ENCODE measurements around the gene RAPGEF2. TPM values are rescaled to one million over a fixed set of nuclear protein-coding genes. Genes with fewer than 3 reads are reported as not detected.

The RAPGEF2 gene
- total and polyA plus RNA-seq, 2 of the 8 experiments (the other 6 are each of a cell fraction or from before 2014, with no cell fraction given) = 24.4 to 48.6 TPM

- Histone ChIP-seq H3K4me1 (replicated peaks in 1 of 4; ENCODE audit: control insufficient read depth in 3 of 4, insufficient read depth in 4 of 4, low read length in 3 of 4) (peaks cover 0 to 10% (median 2%) of the 10 kb centered on the region in 4 experiments; a peak in 4 of 7 replicates), H2AK5ac (ENCODE audit: low read depth, low read length) (no peak overlapping the region), H3K23me2 (ENCODE audit: low read depth, low read length) (peaks cover 11% of the 10 kb centered on the region; the same call in 1 of the 2 replicates), H3K27ac (ENCODE audit: low read depth, low read length) (no peak overlapping the region), H2BK12ac (ENCODE audit: low read depth, low read length) (no peak overlapping the region), H3K23ac (ENCODE audit: insufficient read length) (no peak overlapping the region), H3K9ac (replicated peaks in 1 of 4; ENCODE audit: extremely low read depth in 1 of 4, low read depth in 3 of 4, low read length in 3 of 4) (no peak overlapping the region), H4K5ac (ENCODE audit: insufficient read length, low read depth, low read length) (no peak overlapping the region), H3K36me3 (ENCODE audit: control insufficient read depth in 2 of 4, insufficient read depth in 4 of 4, low read length in 3 of 4) (no peaks in the 10 kb centered on the region), H3K27me3 (replicated peaks in 1 of 4; ENCODE audit: control insufficient read depth in 3 of 4, extremely low read depth in 1 of 4, insufficient read depth in 3 of 4, low read length in 3 of 4) (no peaks in the 10 kb centered on the region), H3K4me2 (ENCODE audit: insufficient read depth in 1 of 2, low read depth in 2 of 2, low read length in 2 of 2) (no peak overlapping the region), H4K20me1 (replicated peaks in 1 of 2; ENCODE audit: control insufficient read depth in 1 of 2, insufficient read depth in 2 of 2, low read length in 2 of 2) (peaks cover 19% of the 10 kb centered on the region in 2 experiments), H3K56ac (replicated peaks; ENCODE audit: insufficient read length, low read depth, low read length) (no peak overlapping the region), H3K18ac (ENCODE audit: extremely low read depth, low read length) (no peak overlapping the region), H3K9me3 (ENCODE audit: insufficient read depth in 2 of 2, low read depth in 1 of 2, low read length in 1 of 2) (no peaks in the 10 kb centered on the region), H3K79me2 (ENCODE audit: control insufficient read depth in 1 of 2, insufficient read depth in 2 of 2, low read length in 2 of 2) (peaks cover 9 to 91% of the 10 kb centered on the region in 2 experiments; a peak in 3 of 4 replicates), H2BK120ac (replicated peaks; ENCODE audit: low read depth, low read length) (no peak overlapping the region), H3K14ac (ENCODE audit: insufficient read length) (no peak overlapping the region), H3K79me1 (ENCODE audit: low read depth, low read length) (no peaks in the 10 kb centered on the region; the same call in none of the 2 replicates), H3K4ac (replicated peaks; ENCODE audit: insufficient read length, low read depth, low read length) (no peak overlapping the region), H2BK20ac (ENCODE audit: low read length) (no peak overlapping the region), H2AFZ (ENCODE audit: low read length) (no peak overlapping the region), H2BK15ac (ENCODE audit: low read length) (no peak overlapping the region), H4K91ac (replicated peaks; ENCODE audit: insufficient read length, low read length) (no peak overlapping the region), H2BK5ac (ENCODE audit: low read depth, low read length) (no peak overlapping the region), H4K8ac (ENCODE audit: extremely low read depth, insufficient read depth, low read length) (no peak overlapping the region), H3K4me3 (ENCODE audit: extremely low read depth in 1 of 4, insufficient read depth in 2 of 4, low read depth in 3 of 4, low read length in 4 of 4) (no peak overlapping the region)
- ChIA-PET POLR2A (ENCODE audit: partially characterized antibody) (interaction anchor here (0.6 kb wide), 1 partner anchor 345 kb away, joined by 3 read pairs; no protein-coding TSS in a partner anchor), CTCF (ENCODE audit: partially characterized antibody) (interaction anchor here (0.8 to 2.2 kb wide), 3 partner anchors 8 to 145 kb away, joined by 3 to 7 read pairs (median 3); no protein-coding TSS in a partner anchor)
- DNase-seq (ENCODE audit: low read depth in 1 of 2, low spot score in 2 of 2) (no peak), FAIRE-seq (no peak)
- WGBS, 2 experiments (ENCODE audit: extremely low coverage in 1 of 2, insufficient coverage in 1 of 2, insufficient read length in 1 of 2, insufficient replicate concordance in 2 of 2, low coverage in 1 of 2, low lambda C conversion rate in 2 of 2, missing lambda C conversion rate in 1 of 2) = 87% methylated on average over 3 of the region's 3 CpGs; no CpG with 5 or more reads in 1 of the 2 experiments
- TF ChIP-seq KDM1A (IDR thresholded peaks at IDR 0.05; ENCODE audit: borderline replicate concordance, low read length) (no peak), EGR1 (IDR thresholded peaks at IDR 0.05; ENCODE audit: borderline replicate concordance, low read depth, low read length) (no peak), KDM4A (IDR thresholded peaks at IDR 0.05; ENCODE audit: low read depth, low read length, severe bottlenecking) (no peak), TAF7 (optimal IDR thresholded peaks at IDR 0.05; ENCODE audit: borderline replicate concordance, low read depth, low read length) (no peak), CBX5 (IDR thresholded peaks at IDR 0.05; ENCODE audit: low read depth, low read length) (no peak), GABPA (IDR thresholded peaks at IDR 0.05; ENCODE audit: borderline replicate concordance, insufficient read depth, low read length) (no peak), TCF12 (IDR thresholded peaks at IDR 0.05; ENCODE audit: low read depth, low read length) (no peak), MAFK (IDR thresholded peaks at IDR 0.05; ENCODE audit: low read depth, low read length) (no peak), ZNF274 (IDR thresholded peaks at IDR 0.05; ENCODE audit: borderline replicate concordance, extremely low read depth, low read length) (no peak), BCL11A (IDR thresholded peaks at IDR 0.05; ENCODE audit: low read depth in 2 of 2, low read length in 2 of 2) (no peak)
- TF ChIP-seq, protein P1, sequence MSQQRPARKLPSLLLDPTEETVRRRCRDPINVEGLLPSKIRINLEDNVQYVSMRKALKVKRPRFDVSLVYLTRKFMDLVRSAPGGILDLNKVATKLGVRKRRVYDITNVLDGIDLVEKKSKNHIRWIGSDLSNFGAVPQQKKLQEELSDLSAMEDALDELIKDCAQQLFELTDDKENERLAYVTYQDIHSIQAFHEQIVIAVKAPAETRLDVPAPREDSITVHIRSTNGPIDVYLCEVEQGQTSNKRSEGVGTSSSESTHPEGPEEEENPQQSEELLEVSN (IDR thresholded peaks at IDR 0.05) = no peak
Observed at GRCh38 chr4:159108124-159108523, 5.2 kb downstream of the RAPGEF2 start.

Data from H1 (cell line).